GM12874 (cell line): ENCODE results near the gene FLACC1.

Source experiments
- CTCF ChIP-seq: IDR thresholded peaks from 2 replicates; pipeline ENCODE4 v1.5.1; 2011; ENCODE audit warnings: low read depth, mild to moderate bottlenecking, control low read depth, low read length, moderate library complexity; ENCODE audit not compliant: insufficient read depth

The FLACC1 gene

GRCh38 chr2:201257381-201257955 is 99.7 kb downstream of the FLACC1 start:
- no peak for TF ChIP-seq CTCF

- TF ChIP-seq CTCF: no peak
These were observed 101.1 kb downstream of the FLACC1 start for GRCh38 chr2:201256082-201256481.

- no peak for TF ChIP-seq CTCF
These were observed 101.6 kb downstream of the FLACC1 start for GRCh38 chr2:201255408-201256033.

- no peak for TF ChIP-seq CTCF
These were observed 102.9 kb downstream of the FLACC1 start for GRCh38 chr2:201254081-201254730.

DNA sequence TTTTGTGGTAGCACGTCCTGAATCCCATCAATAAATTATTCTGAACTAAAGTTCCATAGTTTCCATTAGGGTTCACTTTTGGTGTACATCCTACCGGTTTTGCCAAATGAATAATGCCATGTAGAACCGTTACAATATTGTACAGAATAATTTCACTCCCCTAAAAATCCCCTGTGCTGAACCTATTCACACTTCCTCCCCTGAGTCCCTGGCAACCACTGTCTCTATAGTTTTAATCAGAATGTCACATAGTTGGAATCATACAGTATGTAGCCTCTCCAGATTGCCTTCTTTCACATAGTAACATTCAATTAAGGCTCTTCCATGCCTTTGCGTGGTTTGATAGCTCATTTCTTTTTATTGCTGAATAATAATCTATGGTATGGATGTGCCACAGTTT is 106.4 kb downstream of the FLACC1 start:
- no peak for TF ChIP-seq CTCF

DNA sequence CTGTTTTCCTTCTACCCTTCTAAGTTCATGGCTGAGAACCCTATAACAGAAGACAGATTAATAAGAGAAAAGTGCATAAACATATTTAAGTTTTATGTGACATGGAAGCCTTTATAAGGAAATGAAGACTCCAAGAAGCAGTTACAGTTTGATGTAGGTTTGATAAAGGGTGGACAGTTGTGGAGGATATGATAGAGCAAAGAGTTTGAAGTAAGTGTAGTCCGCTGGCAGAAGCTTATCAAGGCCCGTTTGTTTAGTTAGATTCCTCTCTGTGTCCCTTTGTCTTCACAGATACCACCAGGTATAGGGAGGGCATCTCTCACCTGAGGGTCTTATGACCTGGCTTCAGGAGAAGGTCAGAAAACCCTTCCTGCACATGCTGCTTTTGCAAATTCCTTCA is 107.3 kb downstream of the FLACC1 start:
- no peak for TF ChIP-seq CTCF

GRCh38 chr2:201248288-201248844 is 108.8 kb downstream of the FLACC1 start:
- no peak for TF ChIP-seq CTCF
